LNCaP clone FGC (cell line): Measurements from ENCODE around the gene KCNIP4.
A peak's percentile ranks its signal among the peaks of the same experiment; 100 is the strongest.

Experiments
- DNase-seq: peaks from one replicate; pipeline ENCODE4 v3.0.0-alpha.2; 2011; ENCODE audit warnings: low read depth
- H3K4me3 ChIP-seq: 2 replicates; pipeline ENCODE4 v1.5.1; 2011; ENCODE audit warnings: mild to moderate bottlenecking, low read depth, low read length, control low read depth
- TF ChIP-seq, protein P1 (sequence below): IDR thresholded peaks from 2 replicates; pipeline ENCODE4 v1.5.1; 2012; ENCODE audit warnings: mild to moderate bottlenecking; ENCODE audit not compliant: control insufficient read depth, insufficient read depth; ENCODE audit errors: extremely low read depth

The KCNIP4 gene

GRCh38 chr4:21177871-21178270, 770.7 kb downstream of the KCNIP4 start:
- no peak overlapping the region for H3K4me3 ChIP-seq
- TF ChIP-seq, protein P1, sequence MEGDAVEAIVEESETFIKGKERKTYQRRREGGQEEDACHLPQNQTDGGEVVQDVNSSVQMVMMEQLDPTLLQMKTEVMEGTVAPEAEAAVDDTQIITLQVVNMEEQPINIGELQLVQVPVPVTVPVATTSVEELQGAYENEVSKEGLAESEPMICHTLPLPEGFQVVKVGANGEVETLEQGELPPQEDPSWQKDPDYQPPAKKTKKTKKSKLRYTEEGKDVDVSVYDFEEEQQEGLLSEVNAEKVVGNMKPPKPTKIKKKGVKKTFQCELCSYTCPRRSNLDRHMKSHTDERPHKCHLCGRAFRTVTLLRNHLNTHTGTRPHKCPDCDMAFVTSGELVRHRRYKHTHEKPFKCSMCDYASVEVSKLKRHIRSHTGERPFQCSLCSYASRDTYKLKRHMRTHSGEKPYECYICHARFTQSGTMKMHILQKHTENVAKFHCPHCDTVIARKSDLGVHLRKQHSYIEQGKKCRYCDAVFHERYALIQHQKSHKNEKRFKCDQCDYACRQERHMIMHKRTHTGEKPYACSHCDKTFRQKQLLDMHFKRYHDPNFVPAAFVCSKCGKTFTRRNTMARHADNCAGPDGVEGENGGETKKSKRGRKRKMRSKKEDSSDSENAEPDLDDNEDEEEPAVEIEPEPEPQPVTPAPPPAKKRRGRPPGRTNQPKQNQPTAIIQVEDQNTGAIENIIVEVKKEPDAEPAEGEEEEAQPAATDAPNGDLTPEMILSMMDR = no peak
- no peak for DNase-seq

- DNase-seq = no peak
- H3K4me3 ChIP-seq = no peak overlapping the region
- TF ChIP-seq, protein P1 = no peak
These were observed 771.5 kb downstream of the KCNIP4 start for GRCh38 chr4:21177092-21177491.

GRCh38 chr4:21167711-21168110, 780.9 kb downstream of the KCNIP4 start:
- no peak for DNase-seq
- no peak overlapping the region for H3K4me3 ChIP-seq
- TF ChIP-seq, protein P1 = no peak

- no peak overlapping the region for H3K4me3 ChIP-seq
- TF ChIP-seq, protein P1 = no peak
- DNase-seq = no peak
These were observed 793.2 kb downstream of the KCNIP4 start for GRCh38 chr4:21155367-21155766.

GRCh38 chr4:21139327-21139726, 809.2 kb downstream of the KCNIP4 start:
- TF ChIP-seq, protein P1 = no peak
- no peak overlapping the region for H3K4me3 ChIP-seq
- DNase-seq = no peak

DNA sequence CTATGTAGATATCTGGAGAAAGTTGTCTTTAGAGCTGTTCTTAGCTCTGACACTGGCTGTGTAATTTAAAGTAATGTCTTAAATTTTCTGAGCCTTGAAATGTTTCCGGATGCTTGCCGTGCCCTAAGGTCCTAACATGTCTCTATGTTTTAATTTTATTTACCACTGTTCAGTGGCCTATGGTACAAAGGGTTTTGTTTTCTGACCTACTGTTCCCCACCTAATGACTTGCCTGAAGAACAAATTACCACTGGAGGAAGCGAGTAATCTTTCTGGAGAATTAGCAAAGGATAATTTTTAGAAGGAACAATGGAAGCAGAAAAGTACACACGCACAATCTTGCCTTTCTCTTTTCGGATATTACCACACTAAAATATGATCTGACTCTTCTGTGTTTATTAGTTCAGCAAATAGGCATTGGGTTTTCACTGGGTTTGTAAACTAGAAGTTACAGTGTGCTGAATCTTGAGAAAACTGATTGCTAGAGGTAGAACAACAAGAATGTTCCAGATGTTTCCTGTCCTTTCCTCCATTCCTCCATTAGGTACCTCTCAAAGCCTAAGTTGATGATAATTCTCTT, 812.4 kb downstream of the KCNIP4 start:
- DNase-seq = no peak
- no peak overlapping the region for H3K4me3 ChIP-seq
- TF ChIP-seq, protein P1 = no peak

DNA sequence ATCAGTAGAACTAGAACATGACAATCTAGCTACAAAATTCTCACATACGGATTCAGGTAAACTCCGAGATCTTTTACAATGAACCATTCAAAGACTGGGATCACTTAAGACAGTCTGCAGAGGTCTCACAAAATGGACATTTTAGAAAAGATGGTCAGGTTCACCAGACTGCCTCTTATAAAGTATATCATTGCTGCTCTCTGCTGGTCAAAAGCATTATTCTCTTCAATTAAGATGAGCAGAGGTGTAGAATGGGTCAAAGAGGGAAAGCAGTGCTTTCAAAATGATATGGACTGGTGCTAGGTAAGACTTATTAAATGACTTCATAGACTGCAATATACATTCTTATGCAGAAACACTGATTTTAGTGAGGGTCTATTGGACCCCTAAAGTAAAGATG, 813.6 kb downstream of the KCNIP4 start:
- H3K4me3 ChIP-seq = no peak overlapping the region
- TF ChIP-seq, protein P1 = peak; percentile 52
- peak; percentile 4 for DNase-seq
